Fibroblast of mammary gland (primary cell): Measurements from ENCODE around the gene CLTCL1.

ENCODE experiments used
- DNase-seq: peaks from one replicate; pipeline ENCODE4 v3.0.0-alpha.2; 2010; ENCODE audit warnings: low read depth
- H3K4me3 ChIP-seq: 2 replicates; pipeline ENCODE4 v1.5.1; 2011; ENCODE audit warnings: low read depth, mild to moderate bottlenecking, low read length, moderate library complexity; ENCODE audit not compliant: control insufficient read depth
- CTCF ChIP-seq: conservative IDR thresholded peaks from 2 replicates; pipeline ENCODE4 v1.5.1; 2011; ENCODE audit warnings: low read depth, low read length, inconsistent platforms; ENCODE audit not compliant: control insufficient read depth, insufficient read depth

The CLTCL1 gene

GRCh38 chr22:19234126-19234896 is 57.2 kb downstream of the CLTCL1 start:
- no peak for DNase-seq
- no peak overlapping the region for H3K4me3 ChIP-seq
- TF ChIP-seq CTCF = no peak

GRCh38 chr22:19233189-19233661 is 58.3 kb downstream of the CLTCL1 start:
- H3K4me3 ChIP-seq = no peak overlapping the region
- no peak for TF ChIP-seq CTCF
- no peak for DNase-seq

GRCh38 chr22:19232623-19233022 is 58.9 kb downstream of the CLTCL1 start:
- no peak for TF ChIP-seq CTCF
- no peak overlapping the region for H3K4me3 ChIP-seq
- DNase-seq = no peak

GRCh38 chr22:19231986-19232385 is 59.5 kb downstream of the CLTCL1 start:
- no peak for TF ChIP-seq CTCF
- H3K4me3 ChIP-seq = no peak overlapping the region
- DNase-seq = no peak

GRCh38 chr22:19229600-19229999 is 61.9 kb downstream of the CLTCL1 start:
- no peak for DNase-seq

GRCh38 chr22:19228179-19228578 is 63.3 kb downstream of the CLTCL1 start:
- no peak for TF ChIP-seq CTCF
- H3K4me3 ChIP-seq = no peak overlapping the region
- no peak for DNase-seq

More at GRCh38 chr22:19229600-19229999, 61.9 kb downstream of the CLTCL1 start:
- H3K4me3 ChIP-seq = no peak overlapping the region
- TF ChIP-seq CTCF = no peak
